ENCODE measurements around the gene LTB.

- TF ChIP-seq CTCF (IDR thresholded peaks at IDR 0.05) (no peak), EP300 (IDR thresholded peaks at IDR 0.05) (no peak), POLR2A (IDR thresholded peaks at IDR 0.05) (no peak)
These were observed 5.2 kb downstream of the LTB start for GRCh38 chr6:31576897-31577578.
